SW 1271 (cell line): Measurements from ENCODE around the gene MTARC2.

Experiments
- DNase-seq, 2 experiments: peaks; one replicate each; lab custom pipeline; 2025; lab: John Stamatoyannopoulos, UW

The MTARC2 gene

GRCh38 chr1:220769205-220769604 is 21.1 kb downstream of the MTARC2 start:
- DNase-seq: no peak

DNA sequence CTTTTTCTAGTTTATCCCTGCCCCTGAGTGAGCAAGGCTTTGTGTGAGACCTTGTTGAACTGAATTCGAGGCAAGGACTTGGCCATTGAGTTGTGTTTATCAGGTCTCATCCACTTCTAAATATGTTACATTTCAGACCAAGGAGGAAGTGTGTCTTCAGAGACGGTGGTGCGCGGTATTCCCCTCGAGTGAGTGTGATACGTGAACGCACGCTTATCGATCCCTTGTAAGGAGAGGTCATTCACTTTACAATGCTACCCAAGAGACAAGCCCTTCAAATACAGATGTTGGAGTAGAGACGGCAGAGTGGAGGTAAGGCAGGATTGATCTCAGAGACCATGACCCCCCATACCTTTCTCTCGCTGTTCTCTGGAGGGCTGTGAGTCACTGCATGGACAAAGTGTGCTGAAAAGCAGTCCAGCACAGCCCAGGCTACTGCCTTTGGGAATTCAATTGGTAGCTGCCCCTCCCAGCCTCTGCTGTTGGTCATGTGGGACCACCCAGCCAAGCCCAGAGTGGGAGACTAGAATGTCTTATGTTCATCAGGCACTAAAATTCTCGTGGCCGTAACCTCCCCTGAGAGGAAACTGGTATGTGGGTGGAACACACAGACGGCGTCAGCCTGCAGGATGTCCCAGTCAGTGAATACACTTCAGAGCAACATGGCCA is 22.3 kb downstream of the MTARC2 start:
- no peak for DNase-seq

- no peak for DNase-seq
Measured at GRCh38 chr1:220772846-220773245, 24.7 kb downstream of the MTARC2 start.

GRCh38 chr1:220775240-220775853 is 27.2 kb downstream of the MTARC2 start:
- no peak for DNase-seq

- no peak for DNase-seq
Measured at GRCh38 chr1:220776254-220776653, 28.1 kb downstream of the MTARC2 start.

- peak in 1 of 2 experiments; percentile 26 for DNase-seq
Measured at GRCh38 chr1:220776720-220777326, 28.7 kb downstream of the MTARC2 start.

DNA sequence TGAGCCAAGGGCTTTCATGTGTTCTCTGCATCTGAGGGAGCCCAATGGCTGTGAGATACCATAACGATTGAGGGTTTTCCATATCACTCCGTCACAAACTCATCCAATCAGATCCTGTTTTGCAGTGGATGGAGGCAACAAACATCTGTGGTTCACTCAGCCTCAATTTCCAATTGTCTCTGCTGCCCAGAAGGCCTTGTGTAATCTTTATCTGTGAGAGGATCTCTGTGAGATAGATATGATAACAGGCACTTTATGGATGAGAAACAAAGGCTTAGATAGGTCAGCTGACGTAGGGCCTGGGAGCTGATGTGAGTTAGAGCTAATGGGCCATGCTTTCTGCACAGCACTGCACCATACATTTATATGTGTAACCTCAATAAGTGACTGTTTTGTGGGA is 35.3 kb downstream of the MTARC2 start:
- DNase-seq: no peak

DNA sequence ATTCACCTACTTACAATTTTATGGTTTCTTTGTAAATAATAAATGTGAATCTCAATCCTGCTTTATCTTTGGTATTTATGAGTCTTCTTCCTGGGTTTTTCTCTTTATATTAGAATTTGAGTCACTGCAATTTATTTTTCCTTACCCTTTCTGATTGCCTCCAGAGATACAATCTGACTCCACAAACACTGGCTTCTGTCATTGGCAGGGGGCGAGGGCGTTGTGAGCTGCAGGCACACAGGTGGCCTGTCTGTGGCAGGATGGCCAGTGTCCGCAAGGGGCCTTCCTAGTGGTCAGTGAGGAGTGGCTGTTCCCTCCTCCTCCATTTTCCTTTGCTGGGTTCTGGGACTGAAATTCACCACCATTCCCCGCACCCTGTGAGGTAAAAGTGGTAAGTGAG is 36.6 kb downstream of the MTARC2 start:
- no peak for DNase-seq

- no peak for DNase-seq
Measured at GRCh38 chr1:220785166-220786056, 37.3 kb downstream of the MTARC2 start.

- DNase-seq: no peak
Measured at GRCh38 chr1:220786057-220786336, 37.9 kb downstream of the MTARC2 start.

- no peak for DNase-seq
Measured at GRCh38 chr1:220786337-220787068, 38.4 kb downstream of the MTARC2 start, which contains the start of gene MTARC1. MTARC1 (plus strand) TSS chr1:220786913; CDS start chr1:220786945, 32 bp downstream.

DNA sequence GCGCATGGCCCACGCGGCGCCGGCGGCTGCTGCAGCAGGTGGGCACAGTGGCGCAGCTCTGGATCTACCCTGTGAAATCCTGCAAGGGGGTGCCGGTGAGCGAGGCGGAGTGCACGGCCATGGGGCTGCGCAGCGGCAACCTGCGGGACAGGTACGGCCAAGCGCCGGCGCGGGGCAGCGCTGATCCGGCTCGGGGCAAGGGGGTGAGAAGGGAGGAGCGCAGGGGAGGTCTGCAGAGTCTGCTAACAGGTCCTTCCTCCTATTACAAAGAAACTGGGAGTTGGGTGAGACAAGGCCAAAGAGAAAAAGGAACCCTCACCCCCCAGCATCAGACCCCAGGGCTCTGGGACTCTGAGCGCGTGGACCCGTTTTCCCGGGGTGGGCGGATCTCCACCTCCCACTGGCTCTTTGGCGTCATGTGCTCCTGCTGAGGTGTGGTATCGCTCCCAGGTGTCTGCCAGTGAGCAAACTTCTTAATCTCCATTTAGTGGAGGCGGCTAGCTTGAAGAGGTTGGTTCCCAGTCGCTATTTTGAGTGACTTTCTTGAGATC is 39.0 kb downstream of the MTARC2 start:
- DNase-seq: no peak

DNA sequence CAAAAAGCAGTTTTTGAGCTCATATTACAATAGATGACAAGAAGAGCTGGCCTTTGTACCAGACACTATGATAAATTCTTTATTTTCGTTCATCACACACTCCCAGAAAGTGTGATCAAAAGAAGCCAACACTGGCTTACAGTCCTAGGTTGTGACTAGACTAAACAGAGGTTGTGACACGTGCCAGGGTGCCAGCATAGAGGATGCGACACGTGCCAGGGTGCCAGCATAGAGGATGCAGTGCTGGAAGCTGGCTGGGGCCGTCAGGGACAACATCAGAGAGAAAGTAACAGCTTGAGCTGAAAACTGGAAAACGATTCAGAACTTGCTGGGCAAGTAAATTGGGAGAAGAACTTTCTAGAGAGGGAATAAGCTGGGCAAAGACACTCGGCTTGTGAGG is 40.8 kb downstream of the MTARC2 start:
- DNase-seq: no peak

DNA sequence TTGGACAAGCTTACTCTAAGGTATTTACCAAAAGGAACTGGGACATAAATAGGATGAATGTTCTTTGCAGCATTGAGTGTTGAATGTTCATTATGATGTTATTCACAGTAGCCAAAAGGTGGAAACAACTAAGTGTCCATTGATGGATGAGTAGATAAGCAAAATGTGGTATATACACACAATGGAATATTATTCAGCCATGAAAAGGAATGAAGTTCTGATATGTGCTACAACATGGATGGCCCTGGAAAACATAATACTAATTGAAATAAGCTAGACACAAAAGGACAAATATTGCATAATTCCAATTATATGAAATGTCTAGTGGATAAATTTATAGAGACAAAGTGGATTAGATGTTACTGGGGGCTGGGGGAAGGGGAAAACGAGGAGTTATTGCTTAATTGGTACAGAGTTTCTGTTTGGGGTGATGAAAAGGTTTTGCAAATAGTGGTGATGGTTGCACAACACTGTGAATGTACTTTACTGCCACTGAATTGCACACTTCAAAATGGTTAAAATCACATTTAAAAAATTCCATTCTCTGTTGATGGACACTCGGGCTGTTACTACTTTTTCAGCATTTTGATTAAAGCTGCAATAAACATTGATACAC is 41.5 kb downstream of the MTARC2 start:
- no peak for DNase-seq

GRCh38 chr1:220791285-220791684 is 43.2 kb downstream of the MTARC2 start:
- no peak for DNase-seq

- DNase-seq: no peak
Measured at GRCh38 chr1:220791956-220792355, 43.8 kb downstream of the MTARC2 start.

DNA sequence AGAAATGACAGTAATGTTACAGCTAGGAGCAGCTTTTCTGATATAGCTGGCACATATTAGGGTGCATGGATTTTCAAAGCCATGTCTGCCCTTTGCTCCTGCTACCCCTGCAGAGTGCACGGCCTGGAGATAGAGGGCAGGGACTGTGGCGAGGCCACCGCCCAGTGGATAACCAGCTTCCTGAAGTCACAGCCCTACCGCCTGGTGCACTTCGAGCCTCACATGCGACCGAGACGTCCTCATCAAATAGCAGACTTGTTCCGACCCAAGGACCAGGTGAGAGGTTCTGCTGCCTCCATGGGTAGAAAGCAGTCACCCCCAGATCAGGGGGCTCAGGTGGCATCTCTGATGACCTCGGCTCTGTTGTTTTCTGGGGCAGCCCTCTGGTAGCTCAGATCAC is 48.4 kb downstream of the MTARC2 start:
- DNase-seq: no peak

DNA sequence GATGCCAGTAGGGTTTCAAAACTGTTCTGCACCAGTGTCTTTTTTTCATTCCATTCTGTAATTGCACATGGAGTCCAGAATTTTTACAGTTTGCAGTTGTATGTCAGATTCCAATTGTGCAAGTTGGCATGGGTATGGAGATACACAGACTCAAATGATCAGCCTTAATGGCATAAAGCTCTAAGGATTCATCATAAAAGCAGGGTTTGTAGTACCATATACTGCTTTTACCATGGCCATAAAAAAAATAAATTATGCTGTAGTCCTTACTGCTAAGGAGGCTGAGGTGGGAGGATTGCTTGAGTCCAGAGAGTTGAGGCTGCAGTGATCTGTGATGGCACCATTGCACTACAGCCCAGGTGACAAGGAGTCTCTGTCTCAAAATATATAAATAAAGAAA is 48.9 kb downstream of the MTARC2 start:
- DNase-seq: no peak

DNA sequence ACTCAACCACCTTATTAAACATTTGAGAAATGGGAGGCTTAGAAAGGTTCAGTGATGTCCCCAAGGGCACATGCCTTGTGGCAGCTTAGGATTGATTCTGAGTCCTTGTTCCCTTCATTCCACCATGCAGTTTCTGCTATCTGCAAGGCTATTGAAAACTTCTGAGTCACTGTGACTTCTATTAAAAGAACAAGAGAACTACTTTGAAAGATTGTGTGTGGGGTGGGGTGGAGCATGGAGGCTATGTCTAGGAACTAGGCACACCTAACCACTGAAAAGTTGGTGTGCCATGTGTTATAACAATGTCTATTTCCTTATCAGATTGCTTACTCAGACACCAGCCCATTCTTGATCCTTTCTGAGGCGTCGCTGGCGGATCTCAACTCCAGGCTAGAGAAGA is 49.4 kb downstream of the MTARC2 start:
- DNase-seq: no peak

GRCh38 chr1:220798338-220798737 is 50.2 kb downstream of the MTARC2 start:
- DNase-seq: no peak

DNA sequence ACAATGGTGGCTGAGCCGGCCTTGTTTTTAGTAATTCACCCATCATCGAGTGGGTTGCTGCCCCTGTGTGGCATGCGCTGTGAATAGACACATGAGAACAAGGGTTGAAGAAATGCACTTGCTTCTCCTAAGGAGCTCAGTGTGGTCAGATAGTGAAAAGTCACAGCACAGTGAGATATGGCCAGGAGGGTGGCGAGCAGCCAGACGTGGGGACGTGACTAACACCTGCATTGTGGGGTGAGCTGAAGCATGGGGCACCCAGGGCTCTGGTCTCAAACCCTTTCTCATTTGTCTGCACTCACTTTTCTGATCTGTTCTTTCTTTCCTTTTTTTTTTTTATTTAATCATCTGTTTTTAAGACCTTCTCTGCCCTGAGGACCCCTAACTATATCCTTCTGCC is 52.1 kb downstream of the MTARC2 start:
- no peak for DNase-seq
